ENCODE data around the gene MAGI1.

Gene MAGI1

DNA sequence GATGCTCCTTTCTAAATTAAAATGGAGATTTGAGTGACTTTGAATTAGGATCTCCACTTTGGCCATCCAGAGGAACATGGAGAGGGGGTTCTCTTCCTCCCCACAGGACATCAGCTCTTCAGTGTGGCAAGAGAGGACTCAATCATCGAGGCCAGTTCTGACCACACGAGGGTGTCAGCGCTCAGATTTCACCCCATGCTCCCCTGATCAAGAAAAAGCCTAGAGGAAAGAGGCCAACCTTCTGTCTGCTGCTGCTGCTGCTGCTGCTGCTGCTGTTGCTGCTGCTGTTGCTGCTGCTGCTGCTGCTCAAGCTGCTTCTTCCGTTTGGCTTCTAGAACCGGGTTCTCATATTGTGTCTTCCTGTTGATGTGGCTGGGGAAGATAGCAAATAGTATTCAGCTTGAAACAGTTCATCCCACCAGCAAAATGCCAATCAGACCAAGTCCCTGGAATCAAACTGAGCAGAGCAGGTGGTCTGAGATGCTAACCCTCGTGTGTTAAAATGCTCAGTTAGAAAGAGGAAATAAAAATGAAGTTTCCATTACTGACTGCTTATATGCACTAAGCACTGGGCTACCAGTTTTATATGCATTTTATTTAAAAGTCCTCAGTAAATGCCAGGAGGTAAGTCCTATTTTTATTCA lies 599.0 kb downstream of the MAGI1 start:
- TF ChIP-seq, protein P1, sequence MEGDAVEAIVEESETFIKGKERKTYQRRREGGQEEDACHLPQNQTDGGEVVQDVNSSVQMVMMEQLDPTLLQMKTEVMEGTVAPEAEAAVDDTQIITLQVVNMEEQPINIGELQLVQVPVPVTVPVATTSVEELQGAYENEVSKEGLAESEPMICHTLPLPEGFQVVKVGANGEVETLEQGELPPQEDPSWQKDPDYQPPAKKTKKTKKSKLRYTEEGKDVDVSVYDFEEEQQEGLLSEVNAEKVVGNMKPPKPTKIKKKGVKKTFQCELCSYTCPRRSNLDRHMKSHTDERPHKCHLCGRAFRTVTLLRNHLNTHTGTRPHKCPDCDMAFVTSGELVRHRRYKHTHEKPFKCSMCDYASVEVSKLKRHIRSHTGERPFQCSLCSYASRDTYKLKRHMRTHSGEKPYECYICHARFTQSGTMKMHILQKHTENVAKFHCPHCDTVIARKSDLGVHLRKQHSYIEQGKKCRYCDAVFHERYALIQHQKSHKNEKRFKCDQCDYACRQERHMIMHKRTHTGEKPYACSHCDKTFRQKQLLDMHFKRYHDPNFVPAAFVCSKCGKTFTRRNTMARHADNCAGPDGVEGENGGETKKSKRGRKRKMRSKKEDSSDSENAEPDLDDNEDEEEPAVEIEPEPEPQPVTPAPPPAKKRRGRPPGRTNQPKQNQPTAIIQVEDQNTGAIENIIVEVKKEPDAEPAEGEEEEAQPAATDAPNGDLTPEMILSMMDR (IDR thresholded peaks at IDR 0.05; ENCODE audit: low read depth, low read length), result peak; percentile 79
- DNase-seq (ENCODE audit: extremely low read depth, low read depth), result peak; percentile 47

- TF ChIP-seq, protein P1 (IDR thresholded peaks at IDR 0.05; ENCODE audit: low read depth, low read length), result no peak
- DNase-seq (ENCODE audit: extremely low read depth, low read depth), result no peak
Measured at GRCh38 chr3:65438612-65439011, 600.1 kb downstream of the MAGI1 start.

GRCh38 chr3:65438096-65438495 lies 600.6 kb downstream of the MAGI1 start:
- TF ChIP-seq, protein P1 (IDR thresholded peaks at IDR 0.05; ENCODE audit: low read depth, low read length), result no peak
- DNase-seq (ENCODE audit: extremely low read depth, low read depth), result no peak

DNA sequence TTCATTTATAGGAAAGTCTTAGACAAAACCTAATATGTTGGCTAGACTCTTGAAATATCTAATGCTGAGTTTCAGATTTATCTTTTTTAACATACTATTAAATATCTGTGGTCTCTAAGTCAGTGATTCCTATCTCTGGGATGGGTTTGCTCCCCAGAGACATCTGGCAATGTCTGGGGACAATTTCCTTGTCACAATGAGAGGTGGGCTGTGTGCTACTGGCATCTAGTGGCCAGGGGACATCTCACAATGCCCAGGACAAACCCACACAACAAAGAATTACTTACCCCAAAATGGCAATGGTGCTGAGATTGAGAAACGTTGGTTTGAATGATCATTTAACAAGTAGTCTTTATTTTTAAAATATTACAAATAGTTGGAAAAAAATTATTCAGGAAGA lies 602.1 kb downstream of the MAGI1 start:
- TF ChIP-seq, protein P1 (IDR thresholded peaks at IDR 0.05; ENCODE audit: low read depth, low read length), result peak; percentile 44
- no peak for DNase-seq (ENCODE audit: extremely low read depth, low read depth)

GRCh38 chr3:65433480-65433879 lies 605.2 kb downstream of the MAGI1 start:
- TF ChIP-seq, protein P1 (IDR thresholded peaks at IDR 0.05; ENCODE audit: low read depth, low read length), result no peak
- DNase-seq (ENCODE audit: extremely low read depth, low read depth), result no peak

DNA sequence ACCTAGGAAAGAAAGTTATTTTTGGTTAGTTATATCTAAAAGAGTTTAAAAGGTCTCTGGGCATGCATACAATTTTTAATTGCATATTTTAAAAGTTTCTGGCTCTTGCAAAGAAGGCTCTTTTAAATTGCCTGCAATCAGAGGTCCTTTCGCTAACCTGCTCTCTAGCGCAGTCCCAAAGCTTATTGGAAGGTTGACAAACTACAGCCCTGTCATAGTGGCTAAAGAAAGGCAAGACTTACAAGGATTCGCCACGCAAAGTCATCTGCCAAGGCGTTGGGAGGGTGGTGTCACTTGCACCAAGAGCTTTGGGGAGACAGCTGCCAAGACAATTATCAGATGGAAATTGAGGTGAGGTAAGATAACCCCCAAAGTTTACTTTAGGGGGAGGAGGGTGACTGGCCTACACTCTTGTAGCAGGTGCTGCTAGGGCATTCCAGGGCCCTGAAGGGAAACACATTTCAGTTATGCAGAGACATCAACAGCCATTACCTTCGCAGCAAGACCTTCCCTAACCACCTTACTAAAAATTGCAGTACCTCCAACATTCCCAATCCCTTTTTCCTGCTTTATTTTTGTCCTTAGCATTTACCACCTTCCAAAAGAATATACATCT lies 606.2 kb downstream of the MAGI1 start:
- DNase-seq (ENCODE audit: extremely low read depth, low read depth), result no peak
- TF ChIP-seq, protein P1 (IDR thresholded peaks at IDR 0.05; ENCODE audit: low read depth, low read length), result no peak

DNA sequence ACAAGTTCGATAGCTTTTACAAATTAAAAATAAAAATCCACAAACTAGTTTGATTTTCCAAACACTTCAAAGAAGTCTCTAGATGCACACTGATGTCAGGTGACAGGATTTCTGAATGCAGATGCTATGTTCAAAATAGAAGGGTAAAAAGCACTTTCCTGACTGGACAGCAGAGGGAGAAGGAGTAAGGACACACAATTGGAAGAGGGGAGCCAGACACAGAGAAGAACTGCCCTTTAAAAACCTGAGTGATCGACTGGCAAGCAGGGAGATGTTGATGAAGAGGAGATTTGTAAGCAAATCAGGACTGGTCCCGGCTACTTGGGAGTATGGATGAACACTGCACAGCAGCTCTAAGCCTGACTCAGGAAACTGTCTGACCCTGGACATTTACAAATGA lies 612.8 kb downstream of the MAGI1 start:
- DNase-seq (ENCODE audit: extremely low read depth, low read depth), result no peak
- TF ChIP-seq, protein P1 (IDR thresholded peaks at IDR 0.05; ENCODE audit: low read depth, low read length), result peak; percentile 50
